ENCODE data around the gene POU2F1.
"Not testable (repeated sequence)": the region's sequence is repeated elsewhere in the genome, so short reads cannot be mapped to it uniquely, and the experiment has no call there.

Gene POU2F1

GRCh38 chr1:167227934-167228378, 7.3 kb downstream of the POU2F1 start:
- ATAC-seq (replicated peaks; ENCODE audit: extremely low read depth, poor library complexity, severe bottlenecking) (no peak), DNase-seq (ENCODE audit: low spot score in 2 of 2) (no peak)
- Mint-ChIP-seq H3K27me3 (no peaks in the 10 kb centered on the region), H3K4me1 (peaks cover 47% of the 10 kb centered on the region), H3K9me3 (no peaks in the 10 kb centered on the region), H3K36me3 (ENCODE audit: insufficient read depth) (no peaks in the 10 kb centered on the region), H3K4me3 (no peak overlapping the region), H3K27ac (ENCODE audit: low read depth) (no peak overlapping the region)

- Mint-ChIP-seq H3K4me1 (peaks cover 38% of the 10 kb centered on the region), H3K27ac (ENCODE audit: low read depth) (no peak overlapping the region)
These were observed 9.2 kb downstream of the POU2F1 start for GRCh38 chr1:167229719-167230385.

GRCh38 chr1:167230437-167230836, 9.8 kb downstream of the POU2F1 start:
- Mint-ChIP-seq H3K4me3 (no peak overlapping the region), H3K9me3 (no peaks in the 10 kb centered on the region), H3K36me3 (ENCODE audit: insufficient read depth) (no peaks in the 10 kb centered on the region), H3K27ac (ENCODE audit: low read depth) (no peak overlapping the region), H3K27me3 (no peaks in the 10 kb centered on the region), H3K4me1 (peaks cover 44% of the 10 kb centered on the region)
- DNase-seq (ENCODE audit: low spot score in 2 of 2) (no peak), ATAC-seq (replicated peaks; ENCODE audit: extremely low read depth, poor library complexity, severe bottlenecking) (no peak)

More at GRCh38 chr1:167229719-167230385, 9.2 kb downstream of the POU2F1 start:
- no peaks in the 10 kb centered on the region for H3K36me3 Mint-ChIP-seq (ENCODE audit: insufficient read depth)
- no peaks in the 10 kb centered on the region for H3K27me3 Mint-ChIP-seq
- H3K9me3 Mint-ChIP-seq, result no peaks in the 10 kb centered on the region
- no peak overlapping the region for H3K4me3 Mint-ChIP-seq
- no peak for ATAC-seq (replicated peaks; ENCODE audit: extremely low read depth, poor library complexity, severe bottlenecking)
- no peak for DNase-seq (ENCODE audit: low spot score in 2 of 2)

GRCh38 chr1:167231873-167232450, 11.3 kb downstream of the POU2F1 start:
- H3K27me3 Mint-ChIP-seq, result no peaks in the 10 kb centered on the region
- H3K27ac Mint-ChIP-seq (ENCODE audit: low read depth), result no peak overlapping the region
- no peak for ATAC-seq (replicated peaks; ENCODE audit: extremely low read depth, poor library complexity, severe bottlenecking)
- no peak for DNase-seq (ENCODE audit: low spot score in 2 of 2)
- no peaks in the 10 kb centered on the region for H3K9me3 Mint-ChIP-seq
- H3K4me1 Mint-ChIP-seq, result peaks cover 40% of the 10 kb centered on the region
- H3K4me3 Mint-ChIP-seq, result no peak overlapping the region
- no peaks in the 10 kb centered on the region for H3K36me3 Mint-ChIP-seq (ENCODE audit: insufficient read depth)

GRCh38 chr1:167232801-167233200, 12.1 kb downstream of the POU2F1 start:
- H3K4me1 Mint-ChIP-seq, result peaks cover 42% of the 10 kb centered on the region
- no peaks in the 10 kb centered on the region for H3K27me3 Mint-ChIP-seq
- no peak overlapping the region for H3K4me3 Mint-ChIP-seq
- H3K27ac Mint-ChIP-seq (ENCODE audit: low read depth), result no peak overlapping the region
- no peak for DNase-seq (ENCODE audit: low spot score in 2 of 2)
- no peaks in the 10 kb centered on the region for H3K9me3 Mint-ChIP-seq
- H3K36me3 Mint-ChIP-seq (ENCODE audit: insufficient read depth), result peaks cover 2% of the 10 kb centered on the region
- ATAC-seq (replicated peaks; ENCODE audit: extremely low read depth, poor library complexity, severe bottlenecking), result no peak

GRCh38 chr1:167233373-167233772, 12.7 kb downstream of the POU2F1 start:
- Mint-ChIP-seq H3K4me1 (peaks cover 37% of the 10 kb centered on the region), H3K4me3 (no peak overlapping the region)
- ATAC-seq (replicated peaks; ENCODE audit: extremely low read depth, poor library complexity, severe bottlenecking), result no peak

GRCh38 chr1:167237000-167237399, 16.3 kb downstream of the POU2F1 start:
- no peak overlapping the region for H3K27ac Mint-ChIP-seq (ENCODE audit: low read depth)

More at GRCh38 chr1:167233373-167233772, 12.7 kb downstream of the POU2F1 start:
- peaks cover 2% of the 10 kb centered on the region for H3K36me3 Mint-ChIP-seq (ENCODE audit: insufficient read depth)
- no peak for DNase-seq (ENCODE audit: low spot score in 2 of 2)
- H3K9me3 Mint-ChIP-seq, result no peaks in the 10 kb centered on the region
- no peaks in the 10 kb centered on the region for H3K27me3 Mint-ChIP-seq
- H3K27ac Mint-ChIP-seq (ENCODE audit: low read depth), result no peak overlapping the region

GRCh38 chr1:167238713-167239112, 18.0 kb downstream of the POU2F1 start:
- peaks cover 24% of the 10 kb centered on the region for H3K4me1 Mint-ChIP-seq
- H3K27ac Mint-ChIP-seq (ENCODE audit: low read depth), result no peak overlapping the region
- DNase-seq (ENCODE audit: low spot score in 2 of 2) (no peak), ATAC-seq (replicated peaks; ENCODE audit: extremely low read depth, poor library complexity, severe bottlenecking) (no peak)
- peaks cover under 1% of the 10 kb centered on the region for H3K9me3 Mint-ChIP-seq
- no peaks in the 10 kb centered on the region for H3K27me3 Mint-ChIP-seq
- no peak overlapping the region for H3K4me3 Mint-ChIP-seq
- peaks cover 3% of the 10 kb centered on the region for H3K36me3 Mint-ChIP-seq (ENCODE audit: insufficient read depth)

More at GRCh38 chr1:167237000-167237399, 16.3 kb downstream of the POU2F1 start:
- no peaks in the 10 kb centered on the region for H3K9me3 Mint-ChIP-seq
- H3K4me1 Mint-ChIP-seq, result peaks cover 24% of the 10 kb centered on the region
- peaks cover 3% of the 10 kb centered on the region for H3K36me3 Mint-ChIP-seq (ENCODE audit: insufficient read depth)
- no peak for DNase-seq (ENCODE audit: low spot score in 2 of 2)
- no peak overlapping the region for H3K4me3 Mint-ChIP-seq
- ATAC-seq (replicated peaks; ENCODE audit: extremely low read depth, poor library complexity, severe bottlenecking), result no peak
- H3K27me3 Mint-ChIP-seq, result no peaks in the 10 kb centered on the region

GRCh38 chr1:167239257-167239656, 18.6 kb downstream of the POU2F1 start:
- Mint-ChIP-seq H3K9me3 (peaks cover 6% of the 10 kb centered on the region), H3K27ac (ENCODE audit: low read depth) (no peak overlapping the region), H3K27me3 (no peaks in the 10 kb centered on the region), H3K4me1 (peaks cover 28% of the 10 kb centered on the region), H3K36me3 (ENCODE audit: insufficient read depth) (peaks cover 3% of the 10 kb centered on the region), H3K4me3 (no peak overlapping the region)
- DNase-seq (ENCODE audit: low spot score in 2 of 2) (no peak), ATAC-seq (replicated peaks; ENCODE audit: extremely low read depth, poor library complexity, severe bottlenecking) (no peak)

- Mint-ChIP-seq H3K4me1 (peaks cover 23% of the 10 kb centered on the region), H3K27ac (ENCODE audit: low read depth) (no peak overlapping the region), H3K27me3 (no peaks in the 10 kb centered on the region), H3K36me3 (ENCODE audit: insufficient read depth) (peaks cover 2% of the 10 kb centered on the region), H3K4me3 (no peak overlapping the region), H3K9me3 (peaks cover 6% of the 10 kb centered on the region)
- no peak for DNase-seq (ENCODE audit: low spot score in 2 of 2)
- ATAC-seq (replicated peaks; ENCODE audit: extremely low read depth, poor library complexity, severe bottlenecking), result no peak
These were observed 23.6 kb downstream of the POU2F1 start for GRCh38 chr1:167244244-167244643.

GRCh38 chr1:167245168-167245567, 24.5 kb downstream of the POU2F1 start:
- not testable (repeated sequence) for H3K4me3 Mint-ChIP-seq; H3K9me3 Mint-ChIP-seq; DNase-seq (ENCODE audit: low spot score in 2 of 2); H3K27me3 Mint-ChIP-seq; H3K36me3 Mint-ChIP-seq (ENCODE audit: insufficient read depth); H3K27ac Mint-ChIP-seq (ENCODE audit: low read depth); ATAC-seq (replicated peaks; ENCODE audit: extremely low read depth, poor library complexity, severe bottlenecking)
- H3K4me1 Mint-ChIP-seq, result peaks cover 29% of the 10 kb centered on the region

GRCh38 chr1:167246971-167247370, 26.3 kb downstream of the POU2F1 start:
- Mint-ChIP-seq H3K36me3 (ENCODE audit: insufficient read depth) (no peaks in the 10 kb centered on the region), H3K4me3 (no peak overlapping the region), H3K9me3 (peaks cover 6% of the 10 kb centered on the region), H3K4me1 (peaks cover 29% of the 10 kb centered on the region), H3K27me3 (no peaks in the 10 kb centered on the region), H3K27ac (ENCODE audit: low read depth) (no peak overlapping the region)
- DNase-seq (ENCODE audit: low spot score in 2 of 2), result no peak
- ATAC-seq (replicated peaks; ENCODE audit: extremely low read depth, poor library complexity, severe bottlenecking), result no peak

- Mint-ChIP-seq H3K9me3 (peaks cover 6% of the 10 kb centered on the region), H3K4me3 (no peak overlapping the region), H3K4me1 (peaks cover 29% of the 10 kb centered on the region), H3K36me3 (ENCODE audit: insufficient read depth) (no peaks in the 10 kb centered on the region), H3K27me3 (no peaks in the 10 kb centered on the region), H3K27ac (ENCODE audit: low read depth) (no peak overlapping the region)
- ATAC-seq (replicated peaks; ENCODE audit: extremely low read depth, poor library complexity, severe bottlenecking), result no peak
- no peak for DNase-seq (ENCODE audit: low spot score in 2 of 2)
These were observed 27.1 kb downstream of the POU2F1 start for GRCh38 chr1:167247754-167248153.
